ACC112 (cell line): ENCODE results near the gene PRKCZ.

Experiments
- H2AFZ ChIP-seq: fragments of 200-600 bp; sonication (generic); one replicate; pipeline ENCODE4 v1.6.0; 2017; ENCODE audit warnings: antibody characterized with exemption, low read length; ENCODE audit not compliant: unreplicated experiment
- H3K27ac ChIP-seq: fragments of 200-600 bp; sonication (generic); 2 replicates; pipeline ENCODE4 v1.5.1; 2014; ENCODE audit warnings: low read depth, mild to moderate bottlenecking, antibody characterized with exemption, low read length, moderate library complexity
- H3K27me3 ChIP-seq: fragments of 200-600 bp; sonication (generic); 2 replicates; pipeline ENCODE4 v1.6.1; 2014; ENCODE audit warnings: mild to moderate bottlenecking, antibody characterized with exemption, low read length, moderate library complexity, mixed read lengths; ENCODE audit not compliant: insufficient read depth
- H3K36me3 ChIP-seq: fragments of 200-600 bp; sonication (generic); 2 replicates; pipeline ENCODE4 v1.6.1; 2016; ENCODE audit warnings: mild to moderate bottlenecking, antibody characterized with exemption, low read length, moderate library complexity, mixed read lengths; ENCODE audit not compliant: insufficient read depth
- H3K4me1 ChIP-seq: fragments of 200-600 bp; sonication (generic); one replicate; pipeline ENCODE4 v1.6.1; 2016; ENCODE audit warnings: low read length, mixed read lengths; ENCODE audit not compliant: insufficient read depth, unreplicated experiment, control insufficient read depth
- H3K4me3 ChIP-seq: fragments of 200-600 bp; sonication (generic); 2 replicates; pipeline ENCODE4 v1.5.1; 2014; ENCODE audit warnings: mild to moderate bottlenecking, low read depth, low read length
- H3K79me2 ChIP-seq: fragments of 200-600 bp; sonication (generic); one replicate; pipeline ENCODE4 v1.6.0; 2016; ENCODE audit warnings: low read length; ENCODE audit not compliant: control insufficient read depth, unreplicated experiment, insufficient read depth

PRKCZ gene

DNA sequence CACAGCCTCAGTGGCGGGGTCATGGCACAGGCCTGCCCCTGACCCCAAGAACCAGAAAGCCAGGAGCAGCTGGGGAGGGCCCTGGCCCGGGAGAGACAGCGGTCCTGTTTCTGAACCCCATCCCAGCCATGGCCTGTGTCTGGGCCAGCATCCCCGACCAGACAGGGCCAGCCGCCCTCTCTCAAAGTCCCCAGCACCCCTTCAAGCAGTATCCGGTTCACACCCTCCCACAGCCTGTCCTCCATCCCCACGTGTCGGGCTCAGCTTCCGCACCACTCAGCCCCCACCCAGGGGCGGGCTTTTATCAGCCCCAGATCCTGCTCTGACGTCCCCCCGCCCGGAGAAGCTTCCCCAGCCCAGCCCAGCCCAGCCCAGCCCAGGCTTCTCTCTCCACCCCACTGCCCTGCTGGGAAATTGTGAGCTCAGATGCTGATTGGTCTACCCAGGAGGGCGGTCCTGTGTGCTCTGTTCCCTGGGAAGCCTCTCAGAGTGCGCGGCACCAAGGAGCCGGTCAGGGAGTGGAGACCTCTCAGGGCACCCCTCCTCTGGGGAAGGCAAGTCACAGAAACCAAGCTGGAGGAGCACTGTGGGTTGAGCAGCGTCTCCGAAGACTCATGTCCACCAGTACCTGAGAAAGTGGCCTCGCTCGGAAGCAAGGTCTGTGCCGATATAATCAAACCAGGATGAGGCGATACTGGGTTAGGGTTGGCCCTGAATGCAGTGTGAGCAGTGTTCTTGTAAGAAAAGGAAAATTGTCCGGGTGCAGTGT is 149.0 kb downstream of the PRKCZ start:
- peak overlapping the region; percentile 76 for H3K4me3 ChIP-seq
- no peaks in the 10 kb centered on the region for H3K27me3 ChIP-seq
- no peak overlapping the region for H2AFZ ChIP-seq
- H3K79me2 ChIP-seq, result peaks cover 4% of the 10 kb centered on the region
- H3K4me1 ChIP-seq, result peaks cover 10% of the 10 kb centered on the region
- no peaks in the 10 kb centered on the region for H3K36me3 ChIP-seq
- peak overlapping the region; percentile 53; the same call in 1 of the 2 replicates for H3K27ac ChIP-seq

DNA sequence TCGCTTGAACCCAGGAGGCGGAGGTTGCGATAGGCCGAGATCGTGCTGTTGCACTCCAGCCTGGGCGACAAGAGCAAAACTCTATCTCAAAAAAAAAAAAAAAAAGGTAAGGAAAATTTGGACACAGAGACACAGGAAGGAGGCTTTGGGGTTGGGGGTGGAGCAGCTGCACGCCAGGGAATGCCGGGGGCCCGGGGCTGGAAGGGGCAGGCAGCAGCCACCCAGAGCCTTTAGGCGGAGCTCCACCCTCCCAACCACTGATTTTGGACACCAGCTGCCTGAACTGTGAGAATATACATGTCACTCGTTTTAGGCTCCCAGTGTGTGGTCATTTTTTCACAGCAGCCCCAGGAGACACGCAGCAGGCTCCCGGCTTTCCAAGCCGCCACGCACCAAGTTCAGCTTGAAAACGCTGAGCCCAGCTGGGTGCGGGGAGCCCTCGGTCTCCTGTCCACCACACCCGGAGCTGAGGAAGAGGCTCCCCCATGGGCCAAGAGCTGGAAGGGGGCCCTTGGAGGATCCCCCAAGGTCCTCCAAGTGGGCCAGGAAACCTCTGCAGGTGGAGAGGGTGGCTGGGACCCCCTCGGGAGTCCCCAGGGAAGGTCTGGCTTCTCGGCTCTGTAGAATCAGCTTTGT is 150.2 kb downstream of the PRKCZ start:
- H3K36me3 ChIP-seq, result no peaks in the 10 kb centered on the region
- H3K79me2 ChIP-seq, result peaks cover 4% of the 10 kb centered on the region
- H2AFZ ChIP-seq, result no peak overlapping the region
- no peak overlapping the region for H3K27ac ChIP-seq
- H3K4me1 ChIP-seq, result peaks cover 13% of the 10 kb centered on the region
- peak overlapping the region; percentile 76; the same call in 1 of the 2 replicates for H3K4me3 ChIP-seq
- no peaks in the 10 kb centered on the region for H3K27me3 ChIP-seq

DNA sequence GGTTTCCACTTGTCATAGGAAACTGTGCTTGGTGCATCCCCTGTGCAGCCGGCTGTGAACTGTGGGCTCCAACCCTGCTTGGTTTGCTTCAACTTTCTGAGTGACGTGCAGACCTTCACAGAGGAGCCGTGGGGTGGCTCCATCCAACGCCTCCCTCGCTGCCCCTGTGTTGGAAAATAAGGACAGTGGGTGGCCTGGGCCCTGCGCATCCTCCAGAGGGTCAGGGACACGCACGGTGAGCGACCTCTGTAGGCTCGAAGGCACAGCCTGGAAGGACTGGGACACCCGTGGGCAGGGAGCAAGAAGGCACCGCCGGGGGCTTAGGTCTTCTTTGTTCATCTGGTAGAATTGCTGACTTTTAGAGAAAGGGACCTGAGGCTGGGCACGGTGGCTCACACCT is 150.9 kb downstream of the PRKCZ start:
- H3K27ac ChIP-seq, result no peak overlapping the region
- H3K4me1 ChIP-seq, result peaks cover 19% of the 10 kb centered on the region
- peaks cover 4% of the 10 kb centered on the region for H3K79me2 ChIP-seq
- H3K27me3 ChIP-seq, result no peaks in the 10 kb centered on the region
- H3K36me3 ChIP-seq, result no peaks in the 10 kb centered on the region
- 0 out of 2 replicates have a peak overlapping the region, but pooled peaks have one; percentile 76 for H3K4me3 ChIP-seq
- H2AFZ ChIP-seq, result no peak overlapping the region

DNA sequence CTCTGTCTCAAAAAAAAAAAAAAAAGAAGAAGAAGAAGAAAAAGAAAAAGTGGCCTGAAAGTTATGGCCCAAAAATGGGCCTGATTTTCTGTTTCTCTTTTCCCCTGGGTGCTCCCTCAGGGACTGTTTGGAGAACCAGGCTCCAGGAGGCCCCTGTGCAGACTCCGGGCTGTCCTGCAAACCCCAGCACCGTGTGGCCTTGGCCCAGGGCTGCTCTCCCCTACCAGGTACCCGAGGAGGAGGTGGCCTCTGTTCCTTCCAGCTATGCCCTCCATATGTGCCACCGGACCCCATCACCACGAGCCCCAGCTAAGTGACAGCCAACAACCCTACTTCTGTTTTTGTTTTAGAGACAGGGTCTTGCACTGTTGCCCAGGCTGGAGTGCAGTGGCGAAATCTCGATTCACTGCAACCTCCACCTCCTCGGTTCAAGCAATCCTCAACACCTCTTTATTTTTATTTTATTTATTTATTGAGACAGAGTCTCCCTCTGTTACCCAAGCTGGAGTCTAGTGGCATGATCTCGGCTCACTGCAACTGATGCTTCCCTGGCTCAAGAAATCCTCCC is 151.9 kb downstream of the PRKCZ start:
- H3K27ac ChIP-seq, result no peak overlapping the region
- H3K4me1 ChIP-seq, result peaks cover 29% of the 10 kb centered on the region
- H3K4me3 ChIP-seq, result no peak overlapping the region
- peaks cover 6% of the 10 kb centered on the region for H3K79me2 ChIP-seq
- no peaks in the 10 kb centered on the region for H3K36me3 ChIP-seq
- H2AFZ ChIP-seq, result no peak overlapping the region
- H3K27me3 ChIP-seq, result no peaks in the 10 kb centered on the region

DNA sequence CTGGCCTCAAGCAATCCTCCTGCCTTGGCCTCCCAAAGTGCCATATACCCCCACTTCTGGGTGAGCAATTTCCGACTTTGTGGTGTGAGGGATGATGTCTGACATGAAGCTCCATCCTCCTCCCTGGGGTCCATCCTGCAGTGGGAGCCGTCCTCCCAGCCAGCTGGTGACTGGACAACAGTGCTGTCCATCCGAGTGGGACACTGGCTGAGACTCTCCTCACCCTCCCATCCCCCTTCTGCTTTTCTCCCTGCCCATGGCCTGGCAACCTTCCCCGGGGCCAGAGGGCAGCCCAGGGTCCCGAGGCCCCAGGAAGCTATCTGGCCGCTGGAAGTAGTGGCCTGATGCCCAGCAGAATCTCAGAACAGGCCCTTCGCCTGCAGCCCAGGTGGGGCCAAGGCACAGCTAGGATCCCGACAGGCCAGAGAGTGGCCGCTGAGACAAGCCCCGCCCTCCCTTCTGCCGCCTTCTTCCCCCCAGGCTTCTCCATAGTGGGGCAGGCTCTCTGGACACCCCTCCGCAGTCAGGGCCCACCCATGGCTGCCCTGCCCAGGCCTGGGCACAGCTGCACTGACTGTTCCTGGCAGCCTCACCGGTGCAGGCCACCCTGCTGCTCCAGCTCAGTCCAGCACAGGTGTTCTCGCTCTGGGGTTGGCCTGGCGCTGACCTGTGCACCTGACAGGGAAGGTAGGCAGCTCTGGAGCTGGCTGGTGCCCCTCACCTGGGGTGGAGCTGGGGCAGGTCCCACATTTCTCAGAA is 152.8 kb downstream of the PRKCZ start:
- H3K79me2 ChIP-seq, result peaks cover 6% of the 10 kb centered on the region
- H3K4me1 ChIP-seq, result peaks cover 37% of the 10 kb centered on the region
- no peak overlapping the region for H2AFZ ChIP-seq
- H3K4me3 ChIP-seq, result no peak overlapping the region
- H3K27me3 ChIP-seq, result no peaks in the 10 kb centered on the region
- no peak overlapping the region for H3K27ac ChIP-seq
- no peaks in the 10 kb centered on the region for H3K36me3 ChIP-seq

DNA sequence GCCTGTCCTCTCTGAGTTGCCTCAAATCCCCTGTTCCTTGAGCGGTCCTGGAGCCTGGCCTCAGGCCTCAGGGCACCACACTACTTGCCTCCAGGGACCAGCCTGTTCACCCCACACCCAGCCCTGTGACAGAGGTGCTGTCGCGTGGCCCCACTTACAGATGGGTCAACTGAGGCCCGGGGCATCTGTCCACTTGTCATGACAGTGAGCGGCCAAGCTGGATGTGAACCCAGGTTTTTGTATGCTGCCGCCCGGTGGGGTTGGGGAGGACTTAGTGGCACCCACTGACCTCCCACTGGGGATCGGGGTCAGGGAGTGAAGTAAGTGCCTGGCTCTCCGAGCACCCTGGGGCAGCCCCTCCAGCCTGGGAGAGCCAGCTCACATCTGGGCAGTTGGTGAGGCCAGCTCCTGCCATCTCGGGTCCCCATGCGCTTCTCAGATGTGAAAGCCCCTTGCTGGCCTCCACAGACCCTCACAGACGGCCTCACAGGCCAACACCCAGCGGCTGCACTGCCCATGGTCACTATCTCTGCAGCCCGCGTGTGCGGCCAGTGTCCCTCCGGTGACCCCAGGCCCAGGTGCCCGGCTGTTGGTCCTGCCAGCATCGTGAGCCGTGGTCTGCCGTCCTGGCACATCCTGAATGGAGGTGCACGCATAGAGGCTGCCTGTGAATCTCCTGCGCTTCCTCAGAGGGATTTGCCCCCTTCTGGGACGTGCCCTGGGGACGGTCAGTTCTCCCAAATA is 153.6 kb downstream of the PRKCZ start:
- Histone ChIP-seq H3K36me3 (no peaks in the 10 kb centered on the region), H3K4me3 (peak overlapping the region; percentile 85), H3K79me2 (peaks cover 6% of the 10 kb centered on the region), H3K4me1 (peaks cover 37% of the 10 kb centered on the region), H3K27ac (no peak overlapping the region), H2AFZ (peak overlapping the region; percentile 95), H3K27me3 (no peaks in the 10 kb centered on the region)

DNA sequence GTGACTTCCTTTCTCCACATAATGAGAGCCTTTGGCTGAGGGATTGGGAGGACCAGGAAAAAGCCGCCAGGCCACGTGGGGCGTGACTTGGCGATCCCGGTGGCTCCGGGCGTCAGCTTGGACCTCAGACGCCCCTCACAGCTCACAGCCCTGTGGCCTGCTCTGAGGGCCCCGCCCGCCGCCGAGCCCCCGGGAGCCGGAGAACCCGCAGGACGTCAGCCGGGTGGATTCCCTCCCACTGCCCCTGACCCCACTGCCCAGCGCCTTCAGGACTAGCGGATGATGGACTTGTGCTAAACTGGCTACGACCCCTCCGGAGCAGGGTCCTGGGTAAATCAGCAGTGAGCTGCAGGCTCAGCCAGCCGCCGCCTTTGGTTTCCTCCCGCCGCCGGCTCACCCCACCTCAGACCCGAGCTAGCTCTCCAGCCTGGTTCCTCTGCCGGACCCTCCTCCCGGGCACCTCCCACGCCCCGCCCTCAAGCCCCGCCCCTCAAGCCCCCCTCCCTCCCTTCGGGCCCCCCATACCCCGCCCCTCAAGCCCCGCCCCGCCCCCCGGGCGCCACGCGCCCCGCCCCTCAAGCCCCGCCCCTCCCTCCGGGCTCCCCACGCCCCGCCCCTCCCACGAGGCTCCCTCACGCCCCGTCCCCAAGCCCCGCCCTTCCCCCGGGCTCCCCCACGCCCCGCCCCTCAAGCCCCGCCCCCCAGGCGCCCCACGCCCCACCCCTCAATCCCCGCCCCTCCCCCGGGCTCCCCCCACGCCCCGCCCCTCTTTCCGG is 154.4 kb downstream of the PRKCZ start:
- Histone ChIP-seq H3K36me3 (no peaks in the 10 kb centered on the region), H3K27ac (peak overlapping the region; percentile 37; the same call in 1 of the 2 replicates), H2AFZ (peak overlapping the region; percentile 95), H3K27me3 (no peaks in the 10 kb centered on the region), H3K4me1 (peaks cover 41% of the 10 kb centered on the region), H3K79me2 (peaks cover 6% of the 10 kb centered on the region), H3K4me3 (peak overlapping the region; percentile 85)

DNA sequence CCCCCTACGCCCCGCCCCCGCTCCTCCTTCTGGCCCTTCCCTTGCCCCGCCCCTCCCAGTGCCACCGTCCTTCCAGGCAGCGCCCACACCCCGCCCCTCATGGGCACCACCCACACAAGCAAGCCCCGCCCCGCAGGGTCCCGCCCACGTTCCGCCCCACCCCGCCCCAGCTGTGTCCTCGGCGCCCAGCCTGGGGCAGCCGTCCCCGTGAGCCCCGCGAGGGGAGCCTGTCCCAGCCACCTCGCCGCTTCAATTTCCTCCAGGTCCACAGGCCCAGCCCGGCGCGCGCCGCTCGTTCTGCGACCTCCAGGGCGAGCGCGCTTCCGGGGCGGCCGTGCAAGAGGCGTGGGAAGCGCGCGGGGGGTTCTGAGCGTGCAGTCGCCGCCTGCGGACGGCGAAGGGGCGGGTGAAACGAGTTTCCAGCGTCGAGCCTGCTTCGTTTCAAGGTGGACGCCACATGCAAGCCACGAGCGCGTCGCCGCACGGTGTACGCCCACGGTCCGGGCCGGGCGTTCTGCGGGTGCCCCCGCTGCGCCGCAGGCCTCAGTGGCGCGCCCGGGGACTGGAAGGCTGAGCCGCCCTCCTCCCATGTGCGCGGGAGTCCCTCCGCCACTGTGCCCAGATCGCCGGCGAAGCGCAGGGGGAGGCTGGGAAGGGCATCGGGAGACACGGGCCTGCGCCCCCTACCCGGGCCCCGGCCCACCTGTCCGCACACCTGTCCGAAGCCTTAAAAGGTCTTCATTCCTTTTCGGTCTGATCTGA is 155.2 kb downstream of the PRKCZ start:
- Histone ChIP-seq H3K27ac (peak overlapping the region; percentile 30; the same call in 1 of the 2 replicates), H3K79me2 (peaks cover 6% of the 10 kb centered on the region), H3K4me3 (peak overlapping the region; percentile 80), H3K4me1 (peaks cover 43% of the 10 kb centered on the region), H2AFZ (peak overlapping the region; percentile 28), H3K36me3 (no peaks in the 10 kb centered on the region), H3K27me3 (no peaks in the 10 kb centered on the region)

DNA sequence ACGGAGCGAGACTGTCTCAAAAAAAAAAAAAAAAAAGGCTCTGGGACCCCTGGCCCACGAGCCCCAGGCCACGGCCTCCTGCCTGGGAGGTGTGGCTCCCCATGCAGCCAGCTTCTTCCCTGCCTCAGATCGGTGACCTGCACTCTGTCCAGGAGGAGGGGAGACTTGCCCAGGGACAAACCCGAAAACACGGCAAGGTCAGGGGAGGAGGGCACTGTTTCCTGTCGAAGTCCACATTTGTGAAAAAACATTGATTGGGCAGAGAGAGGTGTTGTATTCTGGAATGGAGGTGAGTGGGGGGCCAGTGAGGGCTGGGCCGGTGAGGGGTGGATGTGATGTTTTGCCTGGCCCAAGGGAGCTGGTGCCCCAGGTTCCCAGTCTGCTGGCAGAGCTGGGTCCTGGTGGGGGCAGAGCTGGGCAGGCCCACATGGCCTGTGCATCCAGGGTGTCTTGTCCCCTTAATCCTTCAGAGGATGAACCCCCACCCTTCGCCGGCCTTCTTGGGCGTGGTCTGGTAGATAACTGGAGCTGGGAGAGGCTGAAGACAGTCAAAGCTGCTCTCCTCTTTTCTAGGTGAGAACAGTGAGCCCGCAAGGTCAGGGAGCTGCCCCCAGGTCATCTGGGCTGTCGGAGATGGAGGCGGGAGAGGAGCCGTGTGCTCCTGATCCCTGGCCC is 156.7 kb downstream of the PRKCZ start:
- peaks cover 44% of the 10 kb centered on the region for H3K4me1 ChIP-seq
- no peaks in the 10 kb centered on the region for H3K27me3 ChIP-seq
- H3K27ac ChIP-seq, result peak overlapping the region; percentile 96
- H3K79me2 ChIP-seq, result peaks cover 2% of the 10 kb centered on the region
- peak overlapping the region; percentile 79 for H3K4me3 ChIP-seq
- peak overlapping the region; percentile 47 for H2AFZ ChIP-seq
- H3K36me3 ChIP-seq, result no peaks in the 10 kb centered on the region
